Parathyroid adenoma (tissue), 2 donors: ENCODE results near the gene CLMN.

Source experiments
- H2AFZ ChIP-seq: fragments of 300-600 bp; sonication (generic); one replicate; pipeline ENCODE4 v1.7.0; 2017; ENCODE audit warnings: antibody characterized with exemption, mild to moderate bottlenecking
- H3K27ac ChIP-seq: fragments of 300-600 bp; sonication (generic); one replicate; pipeline ENCODE4 v1.7.0; 2017
- H3K27me3 ChIP-seq: fragments of 300-600 bp; sonication (generic); one replicate; pipeline ENCODE4 v1.7.0; 2017; ENCODE audit warnings: low read length; ENCODE audit not compliant: control insufficient read depth, insufficient read depth
- H3K36me3 ChIP-seq: fragments of 300-600 bp; sonication (generic); one replicate; pipeline ENCODE4 v1.7.0; 2017; ENCODE audit warnings: low read length; ENCODE audit not compliant: control insufficient read depth, insufficient read depth
- H3K4me1 ChIP-seq: fragments of 300-600 bp; sonication (generic); one replicate; pipeline ENCODE4 v1.7.0; 2017; ENCODE audit warnings: control low read depth
- H3K4me2 ChIP-seq: fragments of 300-600 bp; sonication (generic); one replicate; pipeline ENCODE4 v1.7.0; 2017; ENCODE audit warnings: low read length
- H3K4me3 ChIP-seq: fragments of 300-600 bp; sonication (generic); one replicate; pipeline ENCODE4 v1.7.0; 2017; ENCODE audit warnings: low read depth, low read length
- H3K79me2 ChIP-seq: fragments of 300-600 bp; sonication (generic); one replicate; pipeline ENCODE4 v1.7.0; 2017; ENCODE audit warnings: control low read depth
- H3K9ac ChIP-seq: fragments of 300-600 bp; sonication (generic); one replicate; pipeline ENCODE4 v1.7.0; 2017; ENCODE audit warnings: mild to moderate bottlenecking
- H3K9me3 ChIP-seq: fragments of 300-600 bp; sonication (generic); one replicate; pipeline ENCODE4 v1.7.0; 2017; ENCODE audit warnings: low read length; ENCODE audit not compliant: control insufficient read depth
- TF ChIP-seq, protein P1 (sequence below): fragments of 300-600 bp; sonication (generic); IDR thresholded peaks from one replicate; pipeline ENCODE4 v1.7.0; 2017; ENCODE audit warnings: antibody characterized with exemption, mild to moderate bottlenecking
- donor health status: primary hyperparathyroidism.

The CLMN gene

GRCh38 chr14:95297832-95298231, 21.9 kb downstream of the CLMN start:
- H3K27me3 ChIP-seq, result no peaks in the 10 kb centered on the region

GRCh38 chr14:95296966-95297365, 22.7 kb downstream of the CLMN start:
- Histone ChIP-seq H3K9ac (no peak overlapping the region), H3K4me1 (no peaks in the 10 kb centered on the region)
- TF ChIP-seq, protein P1, sequence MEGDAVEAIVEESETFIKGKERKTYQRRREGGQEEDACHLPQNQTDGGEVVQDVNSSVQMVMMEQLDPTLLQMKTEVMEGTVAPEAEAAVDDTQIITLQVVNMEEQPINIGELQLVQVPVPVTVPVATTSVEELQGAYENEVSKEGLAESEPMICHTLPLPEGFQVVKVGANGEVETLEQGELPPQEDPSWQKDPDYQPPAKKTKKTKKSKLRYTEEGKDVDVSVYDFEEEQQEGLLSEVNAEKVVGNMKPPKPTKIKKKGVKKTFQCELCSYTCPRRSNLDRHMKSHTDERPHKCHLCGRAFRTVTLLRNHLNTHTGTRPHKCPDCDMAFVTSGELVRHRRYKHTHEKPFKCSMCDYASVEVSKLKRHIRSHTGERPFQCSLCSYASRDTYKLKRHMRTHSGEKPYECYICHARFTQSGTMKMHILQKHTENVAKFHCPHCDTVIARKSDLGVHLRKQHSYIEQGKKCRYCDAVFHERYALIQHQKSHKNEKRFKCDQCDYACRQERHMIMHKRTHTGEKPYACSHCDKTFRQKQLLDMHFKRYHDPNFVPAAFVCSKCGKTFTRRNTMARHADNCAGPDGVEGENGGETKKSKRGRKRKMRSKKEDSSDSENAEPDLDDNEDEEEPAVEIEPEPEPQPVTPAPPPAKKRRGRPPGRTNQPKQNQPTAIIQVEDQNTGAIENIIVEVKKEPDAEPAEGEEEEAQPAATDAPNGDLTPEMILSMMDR, result no peak

More at GRCh38 chr14:95297832-95298231, 21.9 kb downstream of the CLMN start:
- Histone ChIP-seq H2AFZ (no peak overlapping the region), H3K79me2 (no peaks in the 10 kb centered on the region), H3K36me3 (no peaks in the 10 kb centered on the region), H3K4me2 (no peak overlapping the region), H3K9ac (no peak overlapping the region), H3K4me3 (no peak overlapping the region), H3K9me3 (no peaks in the 10 kb centered on the region), H3K27ac (no peak overlapping the region), H3K4me1 (no peaks in the 10 kb centered on the region)
- TF ChIP-seq, protein P1, result no peak

GRCh38 chr14:95295600-95296376, 23.9 kb downstream of the CLMN start:
- no peak overlapping the region for H3K27ac ChIP-seq
- H3K4me3 ChIP-seq, result no peak overlapping the region
- no peaks in the 10 kb centered on the region for H3K9me3 ChIP-seq

More at GRCh38 chr14:95296966-95297365, 22.7 kb downstream of the CLMN start:
- Histone ChIP-seq H2AFZ (no peak overlapping the region), H3K36me3 (no peaks in the 10 kb centered on the region), H3K4me2 (no peak overlapping the region), H3K79me2 (no peaks in the 10 kb centered on the region), H3K27me3 (no peaks in the 10 kb centered on the region), H3K4me3 (no peak overlapping the region), H3K9me3 (no peaks in the 10 kb centered on the region), H3K27ac (no peak overlapping the region)

DNA sequence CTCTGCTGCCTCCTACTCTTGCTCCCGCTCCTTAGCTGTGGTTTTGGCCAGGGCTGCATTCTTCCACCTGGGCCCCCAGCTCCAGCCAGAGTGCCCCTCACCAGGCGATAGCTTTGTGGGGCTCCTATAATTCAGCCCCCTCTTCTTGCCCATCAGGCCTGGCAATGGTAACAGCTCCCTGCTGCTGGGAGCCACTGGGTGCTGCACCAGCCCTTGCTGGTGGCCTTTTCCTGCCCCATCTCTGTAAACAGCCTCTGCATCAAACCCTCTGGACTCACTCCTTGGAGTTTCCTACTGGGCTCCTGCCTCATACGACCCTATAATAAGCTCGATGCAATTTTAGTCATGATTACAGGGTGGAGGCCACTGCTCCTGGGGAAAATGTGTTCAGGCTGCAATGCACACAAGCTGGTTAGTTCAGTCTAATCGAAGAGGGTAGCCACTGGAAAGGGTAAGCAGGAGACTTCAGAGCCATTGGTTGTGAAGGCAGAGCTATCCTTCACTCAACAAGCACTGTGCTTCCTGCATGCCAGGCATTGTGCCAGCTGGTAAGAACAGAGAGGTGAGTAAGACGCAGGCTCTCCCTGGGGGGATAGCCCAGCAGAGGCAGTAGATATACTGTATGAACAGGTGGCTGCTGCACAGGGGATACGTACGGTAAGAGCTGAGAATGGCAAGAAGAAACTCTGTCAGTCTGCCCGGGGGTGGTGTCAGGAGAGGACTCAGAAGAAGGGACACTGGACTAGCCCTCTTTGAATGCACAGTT, 24.7 kb downstream of the CLMN start:
- no peak overlapping the region for H3K9ac ChIP-seq
- TF ChIP-seq, protein P1, result no peak
- no peak overlapping the region for H3K27ac ChIP-seq
- H3K4me1 ChIP-seq, result no peaks in the 10 kb centered on the region
- no peaks in the 10 kb centered on the region for H3K27me3 ChIP-seq
- no peak overlapping the region for H3K4me3 ChIP-seq
- no peaks in the 10 kb centered on the region for H3K79me2 ChIP-seq
- H2AFZ ChIP-seq, result no peak overlapping the region
- H3K36me3 ChIP-seq, result no peaks in the 10 kb centered on the region
- no peaks in the 10 kb centered on the region for H3K9me3 ChIP-seq
- H3K4me2 ChIP-seq, result no peak overlapping the region

More at GRCh38 chr14:95295600-95296376, 23.9 kb downstream of the CLMN start:
- no peak overlapping the region for H2AFZ ChIP-seq
- no peaks in the 10 kb centered on the region for H3K36me3 ChIP-seq
- no peaks in the 10 kb centered on the region for H3K4me1 ChIP-seq
- H3K79me2 ChIP-seq, result no peaks in the 10 kb centered on the region
- TF ChIP-seq, protein P1, result no peak
- no peak overlapping the region for H3K9ac ChIP-seq
- no peaks in the 10 kb centered on the region for H3K27me3 ChIP-seq
- H3K4me2 ChIP-seq, result no peak overlapping the region
